ENCODE results near the gene HOXA1. TPM values are rescaled to one million over a fixed set of nuclear protein-coding genes. Genes with fewer than 3 reads are reported as not detected.

HOXA1 gene
- total RNA-seq, 1 donor from 2014 or later = 9.5 TPM

- no peak for TF ChIP-seq CTCF (conservative IDR thresholded peaks at IDR 0.05)
- no peaks in the 10 kb centered on the region for H3K36me3 Mint-ChIP-seq
- no peak overlapping the region for H3K27ac Mint-ChIP-seq
- H3K9me3 Mint-ChIP-seq = no peaks in the 10 kb centered on the region
- peaks cover 8% of the 10 kb centered on the region for H3K4me1 Mint-ChIP-seq (ENCODE audit: unreplicated experiment)
- no peaks in the 10 kb centered on the region for H3K27me3 Mint-ChIP-seq
- H3K4me3 Mint-ChIP-seq = no peak overlapping the region
- DNase-seq (ENCODE audit: extremely low spot score, unreplicated experiment) = no peak
These were observed 29.7 kb downstream of the HOXA1 start for GRCh38 chr7:27066148-27066547.

DNA sequence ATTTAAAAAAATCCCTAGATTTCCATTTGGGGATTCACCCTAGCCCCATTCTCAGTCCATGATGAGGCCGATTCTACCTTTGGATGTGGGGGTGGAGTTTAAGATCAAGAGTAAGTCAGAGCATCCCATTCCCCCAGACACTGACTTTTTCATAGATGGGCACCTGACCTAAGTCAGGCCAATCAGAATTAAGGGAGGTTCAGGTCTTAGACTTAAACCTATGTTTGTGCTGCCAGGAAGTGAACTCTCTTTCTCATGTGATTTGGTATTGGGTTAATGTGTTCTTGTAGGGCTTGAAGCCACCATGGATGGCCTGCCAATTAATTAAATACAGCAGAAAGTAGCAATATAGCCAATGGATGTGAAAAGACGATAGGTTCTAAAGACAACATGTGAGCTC, 30.1 kb downstream of the HOXA1 start:
- peaks cover 8% of the 10 kb centered on the region for H3K4me1 Mint-ChIP-seq (ENCODE audit: unreplicated experiment)
- TF ChIP-seq CTCF (conservative IDR thresholded peaks at IDR 0.05) = no peak
- H3K27me3 Mint-ChIP-seq = no peaks in the 10 kb centered on the region
- H3K4me3 Mint-ChIP-seq = no peak overlapping the region
- no peaks in the 10 kb centered on the region for H3K36me3 Mint-ChIP-seq
- no peaks in the 10 kb centered on the region for H3K9me3 Mint-ChIP-seq
- H3K27ac Mint-ChIP-seq = no peak overlapping the region
- no peak for DNase-seq (ENCODE audit: extremely low spot score, unreplicated experiment)

GRCh38 chr7:27064661-27065060, 31.1 kb downstream of the HOXA1 start:
- no peak overlapping the region for H3K4me3 Mint-ChIP-seq
- no peak for DNase-seq (ENCODE audit: extremely low spot score, unreplicated experiment)
- H3K36me3 Mint-ChIP-seq = no peaks in the 10 kb centered on the region
- H3K27me3 Mint-ChIP-seq = no peaks in the 10 kb centered on the region
- no peaks in the 10 kb centered on the region for H3K9me3 Mint-ChIP-seq
- H3K27ac Mint-ChIP-seq = no peak overlapping the region
- H3K4me1 Mint-ChIP-seq (ENCODE audit: unreplicated experiment) = peaks cover 8% of the 10 kb centered on the region
- TF ChIP-seq CTCF (conservative IDR thresholded peaks at IDR 0.05) = no peak

- DNase-seq (ENCODE audit: extremely low spot score, unreplicated experiment) = no peak
- no peaks in the 10 kb centered on the region for H3K9me3 Mint-ChIP-seq
- H3K27me3 Mint-ChIP-seq = no peaks in the 10 kb centered on the region
- no peak for TF ChIP-seq CTCF (conservative IDR thresholded peaks at IDR 0.05)
- H3K27ac Mint-ChIP-seq = no peak overlapping the region
- H3K36me3 Mint-ChIP-seq = no peaks in the 10 kb centered on the region
- H3K4me3 Mint-ChIP-seq = no peak overlapping the region
- H3K4me1 Mint-ChIP-seq (ENCODE audit: unreplicated experiment) = peaks cover 8% of the 10 kb centered on the region
These were observed 31.6 kb downstream of the HOXA1 start for GRCh38 chr7:27064159-27064558.

- Mint-ChIP-seq H3K27me3 (no peaks in the 10 kb centered on the region), H3K9me3 (no peaks in the 10 kb centered on the region), H3K27ac (no peak overlapping the region)
These were observed 32.9 kb downstream of the HOXA1 start for GRCh38 chr7:27062946-27063345.

More at GRCh38 chr7:27062946-27063345, 32.9 kb downstream of the HOXA1 start:
- TF ChIP-seq CTCF (conservative IDR thresholded peaks at IDR 0.05) = no peak
- H3K4me1 Mint-ChIP-seq (ENCODE audit: unreplicated experiment) = peaks cover 5% of the 10 kb centered on the region
- no peak for DNase-seq (ENCODE audit: extremely low spot score, unreplicated experiment)
- H3K36me3 Mint-ChIP-seq = no peaks in the 10 kb centered on the region
- H3K4me3 Mint-ChIP-seq = no peak overlapping the region

Data from type B pancreatic cell (in vitro differentiated cells).